ENCODE results near the gene ZNF611.

DNA sequence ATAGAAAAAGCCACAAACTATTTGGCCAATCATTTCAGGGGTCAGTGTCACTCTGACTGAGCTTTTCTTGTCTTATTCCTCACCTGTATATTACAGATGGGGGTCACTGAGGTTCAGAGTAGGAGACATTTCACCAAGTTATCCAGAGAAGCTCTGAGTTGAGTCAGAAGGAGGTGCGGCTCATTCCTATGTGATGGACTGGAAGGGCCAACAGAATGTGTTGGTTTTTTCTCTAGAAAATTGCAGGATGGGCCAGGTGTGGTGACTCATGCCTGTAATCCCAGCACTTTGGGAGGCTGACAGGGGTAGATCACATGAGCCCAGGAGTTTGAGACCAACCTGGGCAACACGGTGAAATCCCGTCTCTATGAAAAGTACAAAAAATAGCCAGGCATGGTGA lies 72.2 kb downstream of the ZNF611 start:
- TF ChIP-seq, protein P1, sequence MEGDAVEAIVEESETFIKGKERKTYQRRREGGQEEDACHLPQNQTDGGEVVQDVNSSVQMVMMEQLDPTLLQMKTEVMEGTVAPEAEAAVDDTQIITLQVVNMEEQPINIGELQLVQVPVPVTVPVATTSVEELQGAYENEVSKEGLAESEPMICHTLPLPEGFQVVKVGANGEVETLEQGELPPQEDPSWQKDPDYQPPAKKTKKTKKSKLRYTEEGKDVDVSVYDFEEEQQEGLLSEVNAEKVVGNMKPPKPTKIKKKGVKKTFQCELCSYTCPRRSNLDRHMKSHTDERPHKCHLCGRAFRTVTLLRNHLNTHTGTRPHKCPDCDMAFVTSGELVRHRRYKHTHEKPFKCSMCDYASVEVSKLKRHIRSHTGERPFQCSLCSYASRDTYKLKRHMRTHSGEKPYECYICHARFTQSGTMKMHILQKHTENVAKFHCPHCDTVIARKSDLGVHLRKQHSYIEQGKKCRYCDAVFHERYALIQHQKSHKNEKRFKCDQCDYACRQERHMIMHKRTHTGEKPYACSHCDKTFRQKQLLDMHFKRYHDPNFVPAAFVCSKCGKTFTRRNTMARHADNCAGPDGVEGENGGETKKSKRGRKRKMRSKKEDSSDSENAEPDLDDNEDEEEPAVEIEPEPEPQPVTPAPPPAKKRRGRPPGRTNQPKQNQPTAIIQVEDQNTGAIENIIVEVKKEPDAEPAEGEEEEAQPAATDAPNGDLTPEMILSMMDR (IDR thresholded peaks at IDR 0.05) = no peak
- TF ChIP-seq POLR2A (IDR thresholded peaks at IDR 0.05) = no peak

All from right lobe of liver (tissue), 4 donors.